Measurements from ENCODE around the gene DOK3. TPM values are rescaled to one million over a fixed set of nuclear protein-coding genes. Genes with fewer than 3 reads are reported as not detected.

DOK3 gene
- total RNA-seq, 1 experiment from 2014 or later: 12.4 TPM

GRCh38 chr5:177545487-177546257 lies 36.0 kb upstream of the DOK3 start:
- TF ChIP-seq CTCF (IDR thresholded peaks at IDR 0.05): no peak
- no peak for TF ChIP-seq SIN3A (IDR thresholded peaks at IDR 0.05; ENCODE audit: borderline replicate concordance, insufficient read depth, low read depth, low read length)
- no peak for TF ChIP-seq TCF7L2 (IDR thresholded peaks at IDR 0.05; ENCODE audit: low read depth, low read length)
- TF ChIP-seq REST (IDR thresholded peaks at IDR 0.05; ENCODE audit: insufficient read depth in 1 of 2, low read depth in 2 of 2, low read length in 1 of 2): no peak
- no peak for TF ChIP-seq POLR2AphosphoS5 (IDR thresholded peaks at IDR 0.05; ENCODE audit: low read depth, low read length)
- no peak overlapping the region for H3K4me3 ChIP-seq (ENCODE audit: low read depth in 2 of 2, low read length in 2 of 2)
- POLR2A ChIA-PET: interaction anchor here (0.6 to 1.0 kb wide), 4 partner anchors 8 to 509 kb away, joined by 3 to 8 read pairs (median 4); no protein-coding TSS in a partner anchor
- CTCF ChIA-PET: interaction anchor here (0.6 to 0.7 kb wide), 4 partner anchors 27 to 657 kb away, joined by 3 to 6 read pairs (median 3); no protein-coding TSS in a partner anchor
- BruUV-seq (replicated peaks): no TSS peak
- no peaks in the 10 kb centered on the region for H3K27me3 ChIP-seq (ENCODE audit: control insufficient read depth, insufficient read depth, low read length)
- H3K27ac ChIP-seq (ENCODE audit: low read length): peak overlapping the region; percentile 69
- ATAC-seq: no peak
- no peak for DNase-seq (ENCODE audit: low read depth, low spot score)
- in situ Hi-C loops (cut with HindIII; ENCODE audit: low pct_unique_long_range_greater_than_20kb, low sequenced_read_pairs): loop anchor here (10.0 kb wide), 1 partner anchor 49 kb away; the partner anchor contains the start of gene TMED9
- no peaks in the 10 kb centered on the region for H3K36me3 ChIP-seq (ENCODE audit: control insufficient read depth, insufficient read depth, low read length)
- intact Hi-C loops (cut with micrococcal nuclease; ENCODE audit: unreplicated experiment): no loop called here
- peaks cover 38% of the 10 kb centered on the region for H3K4me1 ChIP-seq (ENCODE audit: control insufficient read depth, insufficient read depth, low read length)
- H3K9me3 ChIP-seq (ENCODE audit: control insufficient read depth, insufficient read depth, low read depth, low read length): no peaks in the 10 kb centered on the region

GRCh38 chr5:177542816-177543465 lies 33.3 kb upstream of the DOK3 start:
- Histone ChIP-seq H3K36me3 (ENCODE audit: control insufficient read depth, insufficient read depth, low read length) (no peaks in the 10 kb centered on the region), H3K4me3 (ENCODE audit: low read depth in 2 of 2, low read length in 2 of 2) (no peak overlapping the region), H3K9me3 (ENCODE audit: control insufficient read depth, insufficient read depth, low read depth, low read length) (no peaks in the 10 kb centered on the region), H3K27me3 (ENCODE audit: control insufficient read depth, insufficient read depth, low read length) (no peaks in the 10 kb centered on the region), H3K27ac (ENCODE audit: low read length) (no peak overlapping the region), H3K4me1 (ENCODE audit: control insufficient read depth, insufficient read depth, low read length) (peaks cover 54% of the 10 kb centered on the region)
- intact Hi-C loops (cut with micrococcal nuclease; ENCODE audit: unreplicated experiment) (no loop called here), in situ Hi-C loops (cut with HindIII; ENCODE audit: low pct_unique_long_range_greater_than_20kb, low sequenced_read_pairs) (loop anchor here (10.0 kb wide), 1 partner anchor 52 kb away; the partner anchor contains the start of gene TMED9)
- TF ChIP-seq POLR2AphosphoS5 (IDR thresholded peaks at IDR 0.05; ENCODE audit: low read depth, low read length) (no peak), CTCF (IDR thresholded peaks at IDR 0.05) (no peak), SIN3A (IDR thresholded peaks at IDR 0.05; ENCODE audit: borderline replicate concordance, insufficient read depth, low read depth, low read length) (no peak), REST (IDR thresholded peaks at IDR 0.05; ENCODE audit: insufficient read depth in 1 of 2, low read depth in 2 of 2, low read length in 1 of 2) (no peak), TCF7L2 (IDR thresholded peaks at IDR 0.05; ENCODE audit: low read depth, low read length) (no peak)
- no peak for ATAC-seq
- CTCF ChIA-PET: no interaction called here
- no TSS peak for BruUV-seq (replicated peaks)
- POLR2A ChIA-PET: no interaction called here
- DNase-seq (ENCODE audit: low read depth, low spot score): no peak
